Measurements from ENCODE around the gene SRSF10. TPM values are rescaled to one million over a fixed set of nuclear protein-coding genes. Genes with fewer than 3 reads are reported as not detected.
"Not testable (repeated sequence)": the region's sequence is repeated elsewhere in the genome, so short reads cannot be mapped to it uniquely, and the experiment has no call there.

Gene SRSF10
- total RNA-seq, 1 donor = 127 TPM

GRCh38 chr1:23996700-23997229 is 16.6 kb upstream of the SRSF10 start:
- no peak for TF ChIP-seq CTCF (IDR thresholded peaks at IDR 0.05; ENCODE audit: insufficient read depth, low read length)

GRCh38 chr1:23995431-23995837 is 15.3 kb upstream of the SRSF10 start:
- no peak for DNase-seq (ENCODE audit: low read depth)
- no peak for TF ChIP-seq CTCF (IDR thresholded peaks at IDR 0.05; ENCODE audit: insufficient read depth, low read length)

More at GRCh38 chr1:23996700-23997229, 16.6 kb upstream of the SRSF10 start:
- DNase-seq (ENCODE audit: low read depth) = no peak
- H3K4me3 ChIP-seq (ENCODE audit: low read depth, low read length) = no peak overlapping the region

GRCh38 chr1:23992011-23992410 is 11.9 kb upstream of the SRSF10 start:
- DNase-seq (ENCODE audit: low read depth); H3K4me3 ChIP-seq (ENCODE audit: low read depth, low read length): not testable (repeated sequence)

More at GRCh38 chr1:23995431-23995837, 15.3 kb upstream of the SRSF10 start:
- no peak overlapping the region for H3K4me3 ChIP-seq (ENCODE audit: low read depth, low read length)

GRCh38 chr1:23989263-23989662 is 9.1 kb upstream of the SRSF10 start:
- DNase-seq (ENCODE audit: low read depth) = no peak
- no peak overlapping the region for H3K4me3 ChIP-seq (ENCODE audit: low read depth, low read length)
- no peak for TF ChIP-seq CTCF (IDR thresholded peaks at IDR 0.05; ENCODE audit: insufficient read depth, low read length)

GRCh38 chr1:23987038-23987437 is 6.9 kb upstream of the SRSF10 start:
- DNase-seq (ENCODE audit: low read depth); H3K4me3 ChIP-seq (ENCODE audit: low read depth, low read length): not testable (repeated sequence)

GRCh38 chr1:23984417-23985186 is 4.5 kb upstream of the SRSF10 start:
- no peak for TF ChIP-seq CTCF (IDR thresholded peaks at IDR 0.05; ENCODE audit: insufficient read depth, low read length)
- DNase-seq (ENCODE audit: low read depth) = peak; percentile 52

GRCh38 chr1:23980728-23981070 is 572 bp upstream of the SRSF10 start:
- no peak for TF ChIP-seq CTCF (IDR thresholded peaks at IDR 0.05; ENCODE audit: insufficient read depth, low read length)
- peak overlapping the region; percentile 61 for H3K4me3 ChIP-seq (ENCODE audit: low read depth, low read length)
- peak; percentile 22 for DNase-seq (ENCODE audit: low read depth)

More at GRCh38 chr1:23984417-23985186, 4.5 kb upstream of the SRSF10 start:
- H3K4me3 ChIP-seq (ENCODE audit: low read depth, low read length) = no peak overlapping the region

Measured in fibroblast of the aortic adventitia (primary cell).